Activated T-cell treated with anti-CD3 and anti-CD28 coated beads, Interleukin-2, amount 50 U/mL, for 24 hours (primary cell): ENCODE results near the gene HGS.
A peak's percentile ranks its signal among the peaks of the same experiment; 100 is the strongest.

Source experiments
- DNase-seq: peaks from one replicate; pipeline ENCODE4 v3.0.0-alpha.2; 2020
- H3K27ac Mint-ChIP-seq: 2 replicates; pipeline ENCODE4 v1.8.0; 2020; ENCODE audit warnings: mild to moderate bottlenecking, mixed read lengths
- H3K27me3 Mint-ChIP-seq: 2 replicates; pipeline ENCODE4 v1.8.0; 2020; ENCODE audit warnings: mixed read lengths
- H3K36me3 Mint-ChIP-seq: 2 replicates; pipeline ENCODE4 v1.8.0; 2020; ENCODE audit warnings: low read depth, mixed read lengths
- H3K4me1 Mint-ChIP-seq: 2 replicates; pipeline ENCODE4 v1.8.0; 2020; ENCODE audit warnings: low read depth, mixed read lengths
- H3K4me3 Mint-ChIP-seq: 2 replicates; pipeline ENCODE4 v1.8.0; 2020; ENCODE audit warnings: mild to moderate bottlenecking, moderate library complexity, mixed read lengths
- H3K9me3 Mint-ChIP-seq: 2 replicates; pipeline ENCODE4 v1.8.0; 2020; ENCODE audit warnings: mixed read lengths

HGS gene

DNA sequence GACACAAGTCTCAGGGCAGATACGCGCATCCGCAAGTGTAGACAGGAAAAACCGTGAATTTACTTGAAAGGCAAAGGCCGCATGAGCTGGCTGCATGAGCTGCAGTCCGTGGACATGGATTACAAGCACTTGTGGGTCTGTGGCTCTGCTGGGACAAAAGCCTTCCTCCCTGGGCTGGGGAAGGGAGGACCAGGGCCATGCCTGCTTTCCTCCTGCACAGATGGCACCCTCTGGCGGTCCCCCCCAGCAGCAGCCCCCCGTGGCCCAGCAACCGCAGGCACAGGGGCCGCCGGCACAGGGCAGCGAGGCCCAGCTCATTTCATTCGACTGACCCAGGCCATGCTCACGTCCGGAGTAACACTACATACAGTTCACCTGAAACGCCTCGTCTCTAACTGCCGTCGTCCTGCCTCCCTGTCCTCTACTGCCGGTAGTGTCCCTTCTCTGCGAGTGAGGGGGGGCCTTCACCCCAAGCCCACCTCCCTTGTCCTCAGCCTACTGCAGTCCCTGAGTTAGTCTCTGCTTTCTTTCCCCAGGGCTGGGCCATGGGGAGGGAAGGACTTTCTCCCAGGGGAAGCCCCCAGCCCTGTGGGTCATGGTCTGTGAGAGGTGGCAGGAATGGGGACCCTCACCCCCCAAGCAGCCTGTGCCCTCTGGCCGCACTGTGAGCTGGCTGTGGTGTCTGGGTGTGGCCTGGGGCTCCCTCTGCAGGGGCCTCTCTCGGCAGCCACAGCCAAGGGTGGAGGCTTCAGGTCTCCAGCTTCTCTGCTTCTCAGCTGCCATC, 17.7 kb downstream of the HGS start:
- Mint-ChIP-seq H3K27me3 (no peaks in the 10 kb centered on the region), H3K4me3 (peak overlapping the region; percentile 97), H3K36me3 (peaks cover 88% of the 10 kb centered on the region), H3K27ac (peak overlapping the region; percentile 97), H3K4me1 (peaks cover 30% of the 10 kb centered on the region), H3K9me3 (no peaks in the 10 kb centered on the region)
- no peak for DNase-seq

DNA sequence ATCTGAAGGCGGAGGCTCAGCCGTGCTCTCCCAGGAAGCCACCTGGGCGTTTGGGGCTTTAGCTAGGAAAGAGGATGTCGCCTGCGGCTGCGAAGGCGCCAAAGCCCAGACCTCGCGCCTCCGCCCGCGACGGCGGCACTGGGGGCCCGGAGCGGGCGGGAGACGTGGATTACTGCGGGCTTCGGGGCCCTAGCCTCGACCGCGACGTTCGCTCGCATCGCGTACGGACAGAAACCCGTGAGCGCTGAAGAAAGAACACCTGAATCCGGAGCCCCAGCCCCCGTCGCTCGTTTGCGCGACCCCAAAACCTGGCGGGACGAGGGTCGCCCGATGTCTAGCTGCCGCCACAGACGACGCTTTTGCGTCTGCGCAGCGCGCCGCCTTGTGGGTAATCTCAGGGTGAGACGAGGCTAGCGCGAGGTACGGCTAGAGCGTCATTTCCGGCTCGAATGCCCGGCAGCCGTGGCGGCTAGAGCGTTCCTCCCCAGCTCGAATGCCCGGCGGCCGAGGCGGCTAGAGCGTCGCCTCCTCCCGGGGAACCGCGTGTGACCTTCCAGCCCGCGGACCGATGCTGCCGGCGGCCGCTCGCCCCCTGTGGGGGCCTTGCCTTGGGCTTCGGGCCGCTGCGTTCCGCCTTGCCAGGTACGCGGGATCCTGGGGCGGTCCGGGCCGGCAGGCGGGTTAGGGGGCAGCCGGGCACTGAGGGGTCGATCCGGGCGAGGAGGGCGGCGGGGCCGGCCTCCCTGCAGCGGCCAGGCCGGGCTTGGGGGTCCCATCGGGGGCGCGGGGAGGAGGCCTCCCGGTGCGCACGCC, 19.3 kb downstream of the HGS start, which contains the start of gene MRPL12:
Gene MRPL12 (plus strand): TSS at position 434 of the 813 bp plus-strand sequence. CDS start 135 bp downstream, at position 569.
- H3K4me3 Mint-ChIP-seq, result peak within 1 kb of the TSS; percentile 97
- DNase-seq, result peak; percentile 92
- H3K4me1 Mint-ChIP-seq, result peaks cover 30% of the 10 kb centered on the region
- peak within 1 kb of the TSS; percentile 97 for H3K27ac Mint-ChIP-seq
- H3K9me3 Mint-ChIP-seq, result no peaks in the 10 kb centered on the region
- H3K36me3 Mint-ChIP-seq, result peaks cover 86% of the 10 kb centered on the region
- no peaks in the 10 kb centered on the region for H3K27me3 Mint-ChIP-seq

DNA sequence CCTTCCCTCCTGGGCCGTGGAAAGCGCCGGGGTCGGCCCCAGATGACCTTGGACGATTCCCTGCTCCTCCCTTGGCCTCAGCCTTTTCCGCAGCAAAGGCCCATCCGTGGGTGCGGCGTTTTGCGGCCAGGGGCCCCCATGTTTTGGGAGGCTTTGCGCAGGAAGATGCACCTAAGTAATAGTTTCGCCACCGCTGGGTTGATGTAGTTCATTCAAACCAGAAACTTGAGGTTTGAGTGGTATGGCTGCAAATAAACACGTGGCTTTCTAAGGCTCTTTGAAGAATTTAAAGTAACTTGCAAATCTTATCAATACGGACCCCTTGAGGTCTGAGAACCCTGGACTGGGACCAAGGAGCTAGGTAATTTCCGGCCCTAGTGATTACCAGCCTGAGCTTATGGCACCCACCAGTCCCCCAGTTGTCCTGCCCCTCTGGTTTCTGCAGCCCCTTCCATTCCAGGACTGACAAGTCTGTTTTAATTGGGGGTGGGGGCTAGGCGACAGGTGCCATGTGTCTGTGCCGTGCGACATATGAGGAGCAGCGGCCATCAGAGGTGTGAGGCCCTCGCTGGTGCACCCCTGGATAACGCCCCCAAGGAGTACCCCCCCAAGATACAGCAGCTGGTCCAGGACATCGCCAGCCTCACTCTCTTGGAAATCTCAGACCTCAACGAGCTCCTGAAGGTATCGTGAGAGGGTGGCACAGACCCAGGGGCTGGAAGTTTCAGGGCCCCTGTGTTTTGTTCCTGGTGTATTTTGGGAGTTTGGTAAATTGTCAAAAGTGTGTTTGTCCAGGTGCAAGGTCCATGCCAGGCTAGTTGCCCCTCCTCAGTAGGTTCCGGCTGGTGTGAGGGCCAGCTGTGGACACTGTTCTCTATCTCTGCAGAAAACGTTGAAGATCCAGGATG, 20.2 kb downstream of the HGS start:
- no peaks in the 10 kb centered on the region for H3K27me3 Mint-ChIP-seq

DNA sequence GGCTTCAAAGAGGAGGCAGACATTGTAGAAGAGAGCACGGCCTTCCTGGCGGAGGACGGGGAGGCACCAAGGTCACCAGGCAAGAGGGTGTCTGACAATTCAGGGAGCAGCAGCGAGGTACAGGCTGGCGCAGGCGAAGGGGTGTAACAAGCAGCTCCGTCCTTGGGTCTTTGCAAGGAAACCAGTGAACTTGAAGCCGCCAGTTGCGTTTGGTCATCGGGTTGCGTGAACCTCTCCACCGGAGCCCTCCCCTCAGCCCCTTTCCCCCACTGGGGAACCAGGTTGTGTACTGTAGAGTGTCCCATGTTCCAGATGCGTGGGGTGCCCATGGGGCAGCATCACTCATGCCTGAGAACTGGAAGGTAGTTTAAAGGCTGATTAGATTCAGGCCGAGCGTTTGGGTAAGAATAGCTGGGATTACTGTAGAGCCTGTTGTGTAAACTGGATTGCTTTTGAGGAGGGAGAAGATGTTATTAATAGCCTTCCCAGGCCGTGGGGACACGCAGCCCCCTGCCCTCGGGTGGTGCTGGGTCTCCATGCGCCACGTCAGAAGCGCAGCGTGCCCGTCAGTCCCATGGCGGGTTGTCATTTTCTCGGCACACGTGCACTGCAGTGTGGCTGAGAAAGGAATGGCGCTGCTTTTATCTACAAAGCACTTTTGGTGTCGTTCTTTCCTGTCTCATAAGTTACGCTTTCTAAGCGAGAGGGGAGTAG, 21.9 kb downstream of the HGS start:
- H3K27ac Mint-ChIP-seq, result peak overlapping the region; percentile 89
- no peaks in the 10 kb centered on the region for H3K27me3 Mint-ChIP-seq
- H3K4me1 Mint-ChIP-seq, result peaks cover 38% of the 10 kb centered on the region
- H3K9me3 Mint-ChIP-seq, result no peaks in the 10 kb centered on the region
- H3K36me3 Mint-ChIP-seq, result peaks cover 78% of the 10 kb centered on the region
- peak overlapping the region; percentile 46 for H3K4me3 Mint-ChIP-seq
- DNase-seq, result no peak

More for the DNA sequence above, 20.2 kb downstream of the HGS start:
- no peak for DNase-seq
- H3K36me3 Mint-ChIP-seq, result peaks cover 85% of the 10 kb centered on the region
- H3K4me3 Mint-ChIP-seq, result peak overlapping the region; percentile 97
- H3K4me1 Mint-ChIP-seq, result peaks cover 32% of the 10 kb centered on the region
- peak overlapping the region; percentile 90 for H3K27ac Mint-ChIP-seq
- no peaks in the 10 kb centered on the region for H3K9me3 Mint-ChIP-seq

DNA sequence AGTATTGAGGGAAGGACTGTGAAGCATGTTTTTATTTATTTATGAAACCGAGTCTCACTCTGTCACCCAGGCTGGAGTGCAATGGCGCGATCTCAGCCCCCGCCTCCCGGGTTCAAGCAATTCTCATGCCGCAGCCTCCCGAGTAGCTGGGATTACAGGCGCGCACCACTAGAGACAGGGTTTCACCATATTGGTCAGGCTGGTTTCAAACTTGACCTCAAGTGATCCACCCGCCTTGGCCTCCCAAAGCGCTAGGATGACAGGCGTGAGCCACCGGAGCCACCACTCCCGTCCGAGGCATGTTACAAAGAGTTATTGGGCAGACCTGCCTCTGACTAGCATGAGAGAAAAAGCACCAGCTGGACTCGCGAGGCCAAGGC, 22.4 kb downstream of the HGS start:
- no peak for DNase-seq
- H3K27ac Mint-ChIP-seq, result peak overlapping the region; percentile 89
- H3K27me3 Mint-ChIP-seq, result no peaks in the 10 kb centered on the region
- peak overlapping the region; percentile 46 for H3K4me3 Mint-ChIP-seq
- peaks cover 73% of the 10 kb centered on the region for H3K36me3 Mint-ChIP-seq
- peaks cover 38% of the 10 kb centered on the region for H3K4me1 Mint-ChIP-seq
- H3K9me3 Mint-ChIP-seq, result no peaks in the 10 kb centered on the region

DNA sequence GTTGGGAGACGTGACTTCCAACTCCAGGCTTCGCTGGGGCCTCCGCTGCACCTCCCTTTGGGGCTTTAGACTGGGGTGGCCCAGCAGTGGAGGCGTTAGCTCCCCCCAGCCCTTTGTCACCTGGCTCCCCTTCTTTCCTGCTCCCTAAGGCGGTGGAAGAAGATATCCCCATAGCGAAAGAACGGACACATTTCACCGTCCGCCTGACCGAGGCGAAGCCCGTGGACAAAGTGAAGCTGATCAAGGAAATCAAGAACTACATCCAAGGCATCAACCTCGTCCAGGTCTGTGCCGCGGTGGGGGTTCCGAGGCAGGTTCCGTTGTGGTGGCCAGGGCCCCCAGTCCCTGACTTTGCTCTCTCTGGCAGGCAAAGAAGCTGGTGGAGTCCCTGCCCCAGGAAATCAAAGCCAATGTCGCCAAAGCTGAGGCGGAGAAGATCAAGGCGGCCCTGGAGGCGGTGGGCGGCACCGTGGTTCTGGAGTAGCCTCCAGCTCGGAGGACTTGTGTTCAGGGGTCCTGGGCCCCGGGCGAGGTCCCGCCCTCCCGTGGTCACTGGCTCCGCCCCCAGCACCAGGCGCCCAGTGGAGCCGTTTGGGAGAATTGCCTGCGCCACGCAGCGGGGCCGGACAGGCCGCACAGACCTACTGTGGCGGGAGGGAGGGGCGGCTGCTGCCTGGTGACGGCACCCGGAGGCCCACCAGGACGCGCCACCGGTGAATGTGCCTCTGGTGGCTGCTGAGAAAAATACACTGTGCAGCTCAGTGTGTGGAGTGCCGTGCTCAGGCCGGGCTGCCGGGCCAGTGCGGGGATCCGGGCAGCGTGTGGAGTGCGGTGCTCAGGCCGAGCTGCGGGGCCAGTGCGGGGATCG, 23.2 kb downstream of the HGS start:
- DNase-seq, result no peak
- Mint-ChIP-seq H3K9me3 (no peaks in the 10 kb centered on the region), H3K27ac (no peak overlapping the region), H3K27me3 (no peaks in the 10 kb centered on the region), H3K4me1 (peaks cover 36% of the 10 kb centered on the region), H3K36me3 (peaks cover 65% of the 10 kb centered on the region), H3K4me3 (no peak overlapping the region)

DNA sequence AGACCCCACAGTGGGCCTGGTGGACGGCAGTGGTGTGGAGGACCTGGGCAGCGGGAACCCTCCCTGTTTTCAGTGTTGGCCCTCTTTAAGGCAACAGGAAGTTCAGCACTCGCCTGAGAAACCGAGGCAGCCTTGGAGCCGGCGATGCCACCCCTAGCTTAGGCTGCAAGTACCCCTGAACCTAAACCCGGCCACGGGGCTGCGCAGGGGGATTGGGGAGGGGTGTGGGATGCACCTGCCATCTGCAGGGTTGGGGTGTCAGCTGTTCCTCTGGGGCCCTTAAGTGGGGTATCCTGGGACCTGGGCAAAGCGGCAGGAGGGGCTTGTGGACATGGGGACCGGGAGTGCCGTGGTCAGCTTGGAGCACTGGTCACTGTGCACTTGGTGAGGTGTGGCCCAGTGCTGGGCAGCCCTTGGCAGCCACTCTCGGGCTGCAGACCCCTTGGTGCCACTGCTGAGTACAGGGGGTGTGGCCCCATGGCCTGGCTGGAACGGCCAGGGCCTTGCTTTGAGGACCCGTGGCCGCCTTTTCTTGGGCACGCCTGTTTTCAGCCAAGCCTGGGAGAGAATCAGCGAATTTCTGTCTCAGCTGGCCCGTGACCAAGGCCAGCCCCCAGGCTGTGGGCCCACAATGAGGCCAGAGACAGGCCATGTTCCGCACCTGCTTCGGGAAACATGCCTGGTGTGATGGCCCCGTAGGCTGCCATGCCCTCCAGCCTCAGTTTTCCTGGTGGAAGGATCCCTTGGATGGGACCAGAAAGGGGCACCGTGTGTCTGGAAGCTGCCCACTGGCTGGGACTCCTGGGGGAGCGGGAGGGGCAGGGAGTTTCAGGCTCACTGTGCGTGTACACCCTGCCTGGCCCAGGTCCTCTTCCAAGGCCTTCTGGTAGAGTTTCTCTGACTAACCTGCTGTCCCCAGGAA, 24.2 kb downstream of the HGS start:
- H3K36me3 Mint-ChIP-seq, result peaks cover 59% of the 10 kb centered on the region
- H3K9me3 Mint-ChIP-seq, result no peaks in the 10 kb centered on the region
- no peaks in the 10 kb centered on the region for H3K27me3 Mint-ChIP-seq
- DNase-seq, result no peak
- peaks cover 39% of the 10 kb centered on the region for H3K4me1 Mint-ChIP-seq
- H3K4me3 Mint-ChIP-seq, result no peak overlapping the region
- no peak overlapping the region for H3K27ac Mint-ChIP-seq

DNA sequence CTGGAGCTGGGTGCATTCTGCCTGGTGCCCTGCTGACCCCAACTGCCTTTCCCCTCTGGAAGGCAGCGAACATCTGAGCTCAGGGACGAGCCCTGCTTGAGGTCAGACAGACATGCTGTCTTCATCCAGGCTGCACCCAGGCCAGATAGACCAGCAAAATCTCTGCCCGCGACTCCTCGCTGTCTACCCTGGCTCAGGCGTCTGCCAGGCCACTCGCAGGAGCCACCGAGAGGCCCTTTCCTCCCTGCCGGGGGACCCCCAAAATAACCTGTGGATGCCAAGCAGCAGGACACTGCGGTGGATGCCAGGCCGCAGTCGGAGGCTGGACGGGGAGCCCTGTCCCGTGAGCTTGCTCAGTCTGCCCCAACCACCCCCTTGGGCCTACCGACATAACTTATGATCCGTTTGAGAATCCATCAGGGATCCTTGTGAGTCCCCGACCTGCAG, 25.0 kb downstream of the HGS start:
- H3K9me3 Mint-ChIP-seq, result no peaks in the 10 kb centered on the region
- peak overlapping the region; percentile 41 for H3K27ac Mint-ChIP-seq
- peaks cover 58% of the 10 kb centered on the region for H3K36me3 Mint-ChIP-seq
- H3K4me1 Mint-ChIP-seq, result peaks cover 44% of the 10 kb centered on the region
- no peak for DNase-seq
- H3K4me3 Mint-ChIP-seq, result no peak overlapping the region
- no peaks in the 10 kb centered on the region for H3K27me3 Mint-ChIP-seq

DNA sequence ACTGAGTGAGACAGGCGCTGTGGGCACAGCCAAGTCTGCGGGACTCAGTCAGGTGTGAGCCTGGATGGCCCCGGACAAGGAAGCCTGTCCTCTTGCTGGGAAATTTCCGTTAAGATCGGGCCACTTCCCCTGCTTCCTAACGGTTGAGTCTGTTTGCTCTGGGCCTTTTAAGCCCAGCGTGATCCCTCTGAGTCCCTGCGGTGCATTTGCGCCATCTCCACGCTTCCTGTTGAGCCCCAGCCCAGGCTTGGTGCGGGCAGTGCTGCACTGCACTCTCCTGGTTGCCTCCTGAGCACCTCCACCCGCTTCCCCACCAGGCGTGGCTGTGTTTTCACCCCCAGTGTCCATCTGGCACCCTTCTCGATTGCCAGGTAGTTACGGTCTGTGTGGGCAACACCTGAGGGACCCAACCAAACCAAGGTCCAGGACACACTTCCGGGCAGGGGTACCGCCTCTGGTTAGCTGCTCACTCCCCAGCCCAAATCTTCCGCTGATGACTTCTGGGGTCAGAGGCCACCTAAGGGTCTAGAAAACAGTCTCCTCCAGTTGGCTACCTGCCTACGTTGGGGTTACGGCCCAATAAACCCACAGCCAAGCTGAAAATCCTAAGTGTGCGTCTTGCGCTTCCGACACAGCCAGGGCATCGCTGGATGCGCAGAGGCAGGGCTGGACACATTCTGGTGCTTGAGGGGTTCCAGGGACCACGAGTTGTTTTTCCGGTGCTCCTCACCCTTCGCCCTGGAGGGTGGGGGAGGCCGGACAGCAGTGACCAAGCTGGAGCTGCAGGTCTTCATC, 26.9 kb downstream of the HGS start:
- peak overlapping the region; percentile 82 for H3K27ac Mint-ChIP-seq
- no peaks in the 10 kb centered on the region for H3K27me3 Mint-ChIP-seq
- H3K4me1 Mint-ChIP-seq, result peaks cover 37% of the 10 kb centered on the region
- no peaks in the 10 kb centered on the region for H3K9me3 Mint-ChIP-seq
- DNase-seq, result peak; percentile 65
- H3K4me3 Mint-ChIP-seq, result peak overlapping the region; percentile 70
- peaks cover 49% of the 10 kb centered on the region for H3K36me3 Mint-ChIP-seq

DNA sequence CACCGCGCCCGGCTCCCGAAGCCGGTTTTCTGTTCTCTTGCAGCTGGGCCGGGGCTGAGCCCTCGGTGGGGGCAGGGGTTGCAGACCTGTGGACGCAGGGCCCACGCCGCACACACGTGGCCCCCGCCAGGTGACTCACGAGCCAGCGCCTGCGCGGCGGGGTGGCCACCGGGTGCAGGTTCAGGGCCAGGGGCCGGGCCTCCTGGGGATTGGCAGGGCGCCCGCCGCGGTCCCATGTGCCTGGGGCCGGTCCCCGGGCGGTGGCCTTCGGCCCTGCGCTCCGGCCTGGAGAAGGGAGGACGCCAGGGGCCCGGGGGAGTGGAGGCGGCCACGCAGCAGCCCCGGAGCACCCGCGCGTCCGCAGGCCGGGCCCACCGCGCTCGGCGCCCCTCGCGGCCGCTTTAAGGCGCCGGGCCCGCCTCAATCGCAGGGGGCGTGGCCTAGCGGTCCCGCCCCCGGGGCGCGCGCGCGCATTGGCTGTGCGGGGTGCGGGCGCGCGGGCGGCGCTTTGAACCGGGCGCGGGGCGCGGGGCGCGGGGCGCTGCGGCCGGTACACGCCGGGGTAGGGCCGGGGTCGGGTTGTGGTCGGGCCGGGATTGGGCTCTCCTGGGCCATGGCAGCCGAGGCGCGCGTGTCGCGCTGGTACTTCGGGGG, 28.1 kb downstream of the HGS start, which contains the start of gene SLC25A10:
Gene SLC25A10 (plus strand): TSS at position 471 of the 654 bp plus-strand sequence. CDS start 143 bp downstream, at position 614.
- Mint-ChIP-seq H3K4me3 (peak within 1 kb of the TSS; percentile 92), H3K36me3 (peaks cover 40% of the 10 kb centered on the region), H3K4me1 (peaks cover 34% of the 10 kb centered on the region), H3K9me3 (no peaks in the 10 kb centered on the region), H3K27ac (peak within 1 kb of the TSS; percentile 88), H3K27me3 (no peaks in the 10 kb centered on the region)
- DNase-seq, result peak; percentile 93

DNA sequence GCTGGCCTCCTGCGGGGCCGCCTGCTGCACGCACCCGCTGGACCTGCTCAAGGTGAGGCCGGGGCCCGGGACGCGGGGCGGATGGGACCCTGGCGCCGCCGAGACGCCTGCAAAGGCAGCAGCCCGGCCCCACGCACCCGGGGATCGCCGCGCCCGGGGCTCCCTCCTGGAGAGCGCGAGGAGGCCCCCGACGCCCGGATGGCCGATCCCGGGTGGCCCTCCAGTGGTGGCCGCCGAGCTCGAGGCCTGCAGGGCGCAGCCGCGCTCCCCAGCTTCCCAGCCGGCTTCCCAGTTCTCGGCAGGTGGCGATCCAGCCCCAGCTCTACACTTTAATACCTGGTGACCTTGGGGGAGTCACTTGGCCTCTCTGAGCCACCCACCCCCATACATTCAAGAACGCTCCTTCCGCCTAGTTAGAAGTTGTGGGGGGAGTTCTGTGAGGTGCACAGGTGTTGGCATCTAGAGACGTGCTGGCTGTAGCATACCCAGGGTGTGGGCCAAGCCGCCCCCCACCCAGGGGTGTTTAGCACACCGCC, 28.7 kb downstream of the HGS start:
- Mint-ChIP-seq H3K27ac (peak overlapping the region; percentile 88), H3K36me3 (peaks cover 35% of the 10 kb centered on the region), H3K4me3 (peak overlapping the region; percentile 92), H3K9me3 (no peaks in the 10 kb centered on the region), H3K4me1 (peaks cover 34% of the 10 kb centered on the region), H3K27me3 (no peaks in the 10 kb centered on the region)
- no peak for DNase-seq
